Measurements from ENCODE around the gene PIK3R3. TPM values are rescaled to one million over a fixed set of nuclear protein-coding genes. Genes with fewer than 3 reads are reported as not detected.
A peak's percentile ranks its signal among the peaks of the same experiment; 100 is the strongest.

Gene PIK3R3
- total RNA-seq, 1 donor: 14.2 TPM

- TF ChIP-seq CTCF (IDR thresholded peaks at IDR 0.05; ENCODE audit: insufficient read depth, low read depth, low read length): no peak
- no peak for DNase-seq (ENCODE audit: low read depth)
- no peak overlapping the region for H3K4me3 ChIP-seq (ENCODE audit: low read depth, low read length)
Observed at GRCh38 chr1:46034601-46035516, 97.6 kb downstream of the PIK3R3 start.

- no peak for DNase-seq (ENCODE audit: low read depth)
- TF ChIP-seq CTCF (IDR thresholded peaks at IDR 0.05; ENCODE audit: insufficient read depth, low read depth, low read length): no peak
- H3K4me3 ChIP-seq (ENCODE audit: low read depth, low read length): no peak overlapping the region
Observed at GRCh38 chr1:46030876-46031660, 101.4 kb downstream of the PIK3R3 start.

- TF ChIP-seq CTCF (IDR thresholded peaks at IDR 0.05; ENCODE audit: insufficient read depth, low read depth, low read length): no peak
- DNase-seq (ENCODE audit: low read depth): no peak
- no peak overlapping the region for H3K4me3 ChIP-seq (ENCODE audit: low read depth, low read length)
Observed at GRCh38 chr1:46030074-46030870, 102.2 kb downstream of the PIK3R3 start.

DNA sequence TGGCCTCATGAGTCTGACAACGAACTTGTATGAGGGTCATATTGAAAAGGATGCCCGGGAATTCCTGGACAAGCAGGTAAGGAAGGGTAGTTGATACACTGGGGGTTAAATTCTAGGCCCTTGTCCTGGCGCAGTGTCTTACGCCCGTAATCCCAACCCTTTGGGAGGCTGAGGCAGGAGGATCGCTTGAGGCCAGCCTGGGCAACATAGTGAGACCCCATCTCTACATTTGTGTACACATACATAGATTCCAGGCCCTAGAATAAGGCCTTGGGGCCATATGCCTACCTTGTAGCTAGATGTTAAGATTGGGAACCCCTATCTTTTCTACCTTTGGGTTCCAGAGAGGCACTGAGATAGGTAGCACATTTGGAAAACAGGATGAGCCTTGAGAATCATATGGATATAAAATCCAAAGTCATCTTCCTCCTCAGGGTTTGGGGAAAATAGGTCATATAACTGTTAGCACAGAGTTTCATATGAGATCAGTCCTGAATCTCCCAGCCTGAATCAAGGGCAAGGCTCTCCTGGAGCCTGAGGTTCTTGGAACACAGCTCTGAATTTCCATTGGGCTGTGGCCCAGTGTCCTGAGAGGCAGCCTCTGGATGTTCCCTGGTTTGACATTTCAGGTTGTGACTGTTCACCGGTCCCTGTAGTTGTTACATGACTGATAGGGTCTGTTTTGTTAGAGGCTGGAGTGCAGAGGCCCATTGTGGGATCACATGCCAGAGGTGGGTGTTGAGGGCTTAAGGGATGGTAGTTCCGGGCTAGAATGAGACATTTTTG lies 104.4 kb downstream of the PIK3R3 start:
- no peak for TF ChIP-seq CTCF (IDR thresholded peaks at IDR 0.05; ENCODE audit: insufficient read depth, low read depth, low read length)
- DNase-seq (ENCODE audit: low read depth): no peak

DNA sequence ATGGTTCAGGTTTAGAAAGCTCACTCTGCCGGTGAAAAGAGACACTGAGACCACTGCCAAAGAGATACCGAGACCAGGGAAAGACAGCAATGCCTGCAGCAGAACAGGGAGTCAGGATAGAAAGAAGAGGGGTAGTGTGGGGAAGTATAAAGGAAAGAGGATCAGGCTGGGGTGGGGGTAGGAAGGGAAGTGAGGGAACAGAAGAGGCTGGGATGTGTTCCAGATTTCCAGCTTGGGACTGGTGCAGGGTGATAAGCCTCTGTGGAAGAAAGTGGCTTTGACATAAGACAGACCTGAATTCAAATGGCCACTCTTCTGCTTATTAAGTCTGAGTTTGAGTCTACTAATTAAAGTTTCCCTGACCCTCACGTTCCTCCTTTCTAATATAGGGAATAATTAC lies 105.9 kb downstream of the PIK3R3 start:
- peak; percentile 65 for DNase-seq (ENCODE audit: low read depth)
- H3K4me3 ChIP-seq (ENCODE audit: low read depth, low read length): no peak overlapping the region
- no peak for TF ChIP-seq CTCF (IDR thresholded peaks at IDR 0.05; ENCODE audit: insufficient read depth, low read depth, low read length)

More for the DNA sequence above, 104.4 kb downstream of the PIK3R3 start:
- H3K4me3 ChIP-seq (ENCODE audit: low read depth, low read length): no peak overlapping the region
